Keratinocyte (primary cell): ENCODE data around the gene SFPQ. TPM values are rescaled to one million over a fixed set of nuclear protein-coding genes. Genes with fewer than 3 reads are reported as not detected.

Experiments
- DNase-seq: peaks from one replicate; pipeline ENCODE4 v3.0.0-alpha.2; 2011; ENCODE audit warnings: low read depth, missing footprints, low spot score
- FAIRE-seq: peaks from 2 replicates; lab custom pipeline; 2011; peaks lifted over from hg19 to GRCh38; lab: Jason Lieb, UNC
- H2AFZ ChIP-seq: 2 replicates; pipeline ENCODE4 v1.6.0; 2012; ENCODE audit warnings: low read length, control low read depth, inconsistent platforms; ENCODE audit not compliant: control insufficient read depth
- H3K27ac ChIP-seq: 2 replicates; pipeline ENCODE4 v1.5.1; 2011; ENCODE audit warnings: low read length; ENCODE audit not compliant: control insufficient read depth, insufficient read depth
- H3K27me3 ChIP-seq: 3 replicates; pipeline ENCODE4 v1.6.0; 2011; ENCODE audit warnings: low read length; ENCODE audit not compliant: control insufficient read depth, insufficient read depth; ENCODE audit errors: extremely low read depth
- H3K36me3 ChIP-seq, 2 experiments: 2 replicates in 1 of 2; 3 replicates in 1 of 2; pipeline ENCODE4 v1.5.1; 2011; ENCODE audit warnings: low read length in 2 of 2, mild to moderate bottlenecking in 1 of 2; ENCODE audit not compliant: control insufficient read depth in 2 of 2, insufficient read depth in 2 of 2; ENCODE audit errors: extremely low read depth in 1 of 2
- H3K4me1 ChIP-seq: 3 replicates; pipeline ENCODE4 v1.5.1; 2011; ENCODE audit warnings: low read length; ENCODE audit not compliant: control insufficient read depth, insufficient read depth; ENCODE audit errors: extremely low read depth
- H3K4me2 ChIP-seq: 3 replicates; pipeline ENCODE4 v1.6.0; 2011; ENCODE audit warnings: low read depth, low read length; ENCODE audit not compliant: control insufficient read depth, insufficient read depth; ENCODE audit errors: extremely low read depth
- H3K4me3 ChIP-seq, 3 experiments: fragments of 200-600 bp in 1 of 3; sonication (generic) in 1 of 3; 2 replicates in 2 of 3; 3 replicates in 1 of 3; pipeline ENCODE4 v1.5.1; 2011 to 2016; ENCODE audit warnings: low read length in 3 of 3, mild to moderate bottlenecking in 3 of 3, control low read depth in 2 of 3, inconsistent platforms in 1 of 3, low read depth in 1 of 3, mixed read lengths in 1 of 3, mixed run types in 1 of 3, moderate library complexity in 1 of 3; ENCODE audit not compliant: control insufficient read depth in 2 of 3, insufficient read depth in 2 of 3; ENCODE audit errors: extremely low read depth in 1 of 3
- H3K79me2 ChIP-seq: 2 replicates; pipeline ENCODE4 v1.6.0; 2012; ENCODE audit warnings: low read length; ENCODE audit not compliant: control insufficient read depth, insufficient read depth
- H3K9ac ChIP-seq: 3 replicates; pipeline ENCODE4 v1.6.0; 2011; ENCODE audit warnings: low read length; ENCODE audit not compliant: control insufficient read depth, insufficient read depth; ENCODE audit errors: extremely low read depth
- H3K9me1 ChIP-seq: 3 replicates; pipeline ENCODE4 v1.6.0; 2011; ENCODE audit warnings: low read length; ENCODE audit not compliant: control insufficient read depth, insufficient read depth; ENCODE audit errors: extremely low read depth
- H3K9me3 ChIP-seq: 2 replicates; pipeline ENCODE4 v1.5.1; 2012; ENCODE audit warnings: low read depth, low read length; ENCODE audit not compliant: control insufficient read depth
- H4K20me1 ChIP-seq: 3 replicates; pipeline ENCODE4 v1.6.0; 2011; ENCODE audit warnings: low read length; ENCODE audit not compliant: control insufficient read depth, insufficient read depth; ENCODE audit errors: extremely low read depth
- EZH2 ChIP-seq: IDR thresholded peaks from one replicate; pipeline ENCODE4 v1.6.1; 2012; ENCODE audit warnings: inconsistent platforms, mild to moderate bottlenecking, low read length, moderate library complexity
- dilution Hi-C: fragments of 300-500 bp; cut with MboI; formaldehyde crosslinking; loops from one replicate; pipeline ENCODE4 v1.7.0; 2020; ENCODE audit warnings: low sequenced_read_pairs; ENCODE audit not compliant: extremely low pct_ligation_motif_present
- polyA plus RNA-seq, 5 experiments: library from polyadenylated mRNA; depleted of rRNA in 3 of 5; stranded (reverse) in 3 of 5; stranded (forward) in 1 of 5; unstranded in 1 of 5; fragments of >200 nt; gene quantifications; 1 replicate in 1 of 5; 2 replicates in 3 of 5; 3 replicates in 1 of 5; pipeline versions ENCODE4 v1.2.1 to v1.2.3, GENCODE V29; 2011 to 2012; ENCODE audit warnings: missing spikeins in 2 of 5, low read depth in 1 of 5, low replicate concordance in 1 of 5
- TF ChIP-seq, protein P1 (sequence below), 3 experiments: IDR thresholded peaks in 1 of 3; conservative IDR thresholded peaks in 1 of 3; optimal IDR thresholded peaks in 1 of 3; 2 replicates in 2 of 3; 3 replicates in 1 of 3; pipeline versions ENCODE3 to v1.5.1; 2011; ENCODE audit warnings: low read length in 3 of 3, mild to moderate bottlenecking in 3 of 3, moderate library complexity in 2 of 3, control low read depth in 1 of 3, inconsistent platforms in 1 of 3; ENCODE audit not compliant: insufficient read depth in 2 of 3; ENCODE audit errors: extremely low read depth in 1 of 3

SFPQ gene
- polyA plus RNA-seq, 1 donor (not counting 4 experiments of a cell fraction or from before 2014, with no cell fraction given) = 150 TPM

DNA sequence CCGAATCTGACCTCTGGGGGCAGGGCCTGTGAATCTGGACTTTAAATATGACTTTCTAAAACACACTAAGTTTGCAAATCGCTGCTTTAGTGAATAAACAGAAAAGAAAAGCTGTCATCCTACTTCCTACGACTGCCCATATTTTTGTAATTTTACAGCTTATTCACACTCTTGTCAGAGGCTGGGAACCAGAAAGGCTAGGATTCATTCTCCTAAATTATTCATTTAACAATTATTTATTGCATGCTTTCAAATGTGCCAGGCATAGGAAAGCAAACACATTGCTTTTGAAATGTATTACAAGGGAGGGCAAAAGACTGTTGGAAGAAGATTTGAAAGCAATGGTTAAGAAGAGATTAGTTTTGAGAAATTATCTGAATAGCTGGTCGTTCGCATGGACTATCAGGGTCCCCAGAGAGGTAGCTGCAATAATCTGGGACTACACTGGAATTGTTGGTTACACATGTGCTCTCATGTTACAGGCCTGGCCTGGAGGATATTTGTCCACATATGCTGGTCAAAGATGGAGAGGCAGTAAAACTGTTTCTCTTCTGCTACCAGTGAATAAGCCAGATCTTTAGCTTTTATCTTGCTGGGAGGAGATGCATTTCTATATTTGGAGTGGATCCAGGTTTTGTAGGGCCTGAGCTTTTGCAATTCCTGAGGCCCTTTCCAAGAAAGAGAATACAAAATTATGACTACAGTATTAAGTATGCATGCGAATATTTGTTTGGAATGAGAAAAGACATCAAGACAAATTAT is 29.6 kb upstream of the SFPQ start:
- Histone ChIP-seq H3K9me1 (no peaks in the 10 kb centered on the region), H3K79me2 (no peaks in the 10 kb centered on the region), H3K27me3 (no peaks in the 10 kb centered on the region), H3K4me2 (no peak overlapping the region), H3K36me3 (no peaks in the 10 kb centered on the region), H4K20me1 (no peaks in the 10 kb centered on the region), H3K9ac (no peak overlapping the region), H2AFZ (no peak overlapping the region), H3K27ac (no peak overlapping the region), H3K4me3 (no peak overlapping the region), H3K9me3 (no peaks in the 10 kb centered on the region), H3K4me1 (no peaks in the 10 kb centered on the region)
- dilution Hi-C loops = no loop called here
- TF ChIP-seq EZH2 = no peak
- TF ChIP-seq, protein P1, sequence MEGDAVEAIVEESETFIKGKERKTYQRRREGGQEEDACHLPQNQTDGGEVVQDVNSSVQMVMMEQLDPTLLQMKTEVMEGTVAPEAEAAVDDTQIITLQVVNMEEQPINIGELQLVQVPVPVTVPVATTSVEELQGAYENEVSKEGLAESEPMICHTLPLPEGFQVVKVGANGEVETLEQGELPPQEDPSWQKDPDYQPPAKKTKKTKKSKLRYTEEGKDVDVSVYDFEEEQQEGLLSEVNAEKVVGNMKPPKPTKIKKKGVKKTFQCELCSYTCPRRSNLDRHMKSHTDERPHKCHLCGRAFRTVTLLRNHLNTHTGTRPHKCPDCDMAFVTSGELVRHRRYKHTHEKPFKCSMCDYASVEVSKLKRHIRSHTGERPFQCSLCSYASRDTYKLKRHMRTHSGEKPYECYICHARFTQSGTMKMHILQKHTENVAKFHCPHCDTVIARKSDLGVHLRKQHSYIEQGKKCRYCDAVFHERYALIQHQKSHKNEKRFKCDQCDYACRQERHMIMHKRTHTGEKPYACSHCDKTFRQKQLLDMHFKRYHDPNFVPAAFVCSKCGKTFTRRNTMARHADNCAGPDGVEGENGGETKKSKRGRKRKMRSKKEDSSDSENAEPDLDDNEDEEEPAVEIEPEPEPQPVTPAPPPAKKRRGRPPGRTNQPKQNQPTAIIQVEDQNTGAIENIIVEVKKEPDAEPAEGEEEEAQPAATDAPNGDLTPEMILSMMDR (optimal IDR thresholded peaks at IDR 0.05 in 1 of 3, IDR thresholded peaks at IDR 0.05 in 1 of 3, conservative IDR thresholded peaks at IDR 0.05 in 1 of 3; ENCODE audit: extremely low read depth in 1 of 3, insufficient read depth in 2 of 3, low read length in 3 of 3) = no peak
- DNase-seq (no peak), FAIRE-seq (no peak)

DNA sequence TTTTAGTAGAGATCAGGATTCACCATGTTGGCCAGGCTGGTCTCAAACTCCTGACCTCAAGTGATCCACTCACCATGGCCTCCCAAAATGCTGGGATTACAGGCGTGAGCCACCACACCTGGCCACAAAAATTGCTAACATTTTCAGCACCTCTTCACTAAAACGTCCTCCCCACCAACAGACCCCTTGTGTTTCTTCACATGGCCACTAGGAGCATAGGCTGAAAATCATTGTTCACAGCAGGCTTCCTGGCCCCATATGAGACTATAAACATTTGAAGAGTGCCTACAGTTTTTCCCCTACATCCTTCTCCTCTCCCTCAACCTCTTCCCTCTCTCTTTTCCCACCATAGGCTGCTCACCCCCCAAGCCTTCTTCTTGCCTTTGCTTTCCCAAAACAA is 28.0 kb upstream of the SFPQ start:
- H3K79me2 ChIP-seq = no peaks in the 10 kb centered on the region
- H3K27ac ChIP-seq = no peak overlapping the region
- no peaks in the 10 kb centered on the region for H3K9me1 ChIP-seq
- no peak overlapping the region for H2AFZ ChIP-seq
- no peak overlapping the region for H3K4me3 ChIP-seq
- no peaks in the 10 kb centered on the region for H3K4me1 ChIP-seq
- dilution Hi-C loops = no loop called here
- no peaks in the 10 kb centered on the region for H3K36me3 ChIP-seq
- no peak for TF ChIP-seq EZH2
- TF ChIP-seq, protein P1 (optimal IDR thresholded peaks at IDR 0.05 in 1 of 3, IDR thresholded peaks at IDR 0.05 in 1 of 3, conservative IDR thresholded peaks at IDR 0.05 in 1 of 3; ENCODE audit: extremely low read depth in 1 of 3, insufficient read depth in 2 of 3, low read length in 3 of 3) = peak; percentile 34 to 43 (median 41)
- no peak overlapping the region for H3K4me2 ChIP-seq
- no peaks in the 10 kb centered on the region for H3K9me3 ChIP-seq
- no peaks in the 10 kb centered on the region for H4K20me1 ChIP-seq
- no peak for FAIRE-seq
- no peak overlapping the region for H3K9ac ChIP-seq
- no peak for DNase-seq
- H3K27me3 ChIP-seq = no peaks in the 10 kb centered on the region
